K562 (cell line): ENCODE results near the gene DEDD2. TPM values are rescaled to one million over a fixed set of nuclear protein-coding genes. Genes with fewer than 3 reads are reported as not detected.

Source experiments
- ARID3B ChIP-seq: fragments of 250-450 bp; sonication (Bioruptor Pico); IDR thresholded peaks from 2 replicates; pipeline ENCODE4 v1.4.0; 2020; ENCODE audit warnings: borderline replicate concordance
- ARNT ChIP-seq, 2 experiments: fragments of 450-650 bp; IDR thresholded peaks; 2 replicates each; pipeline ENCODE4 v1.6.1; 2016; ENCODE audit warnings: mild to moderate bottlenecking in 1 of 2
- ATF7 ChIP-seq: fragments of 450-650 bp; IDR thresholded peaks from 2 replicates; pipeline ENCODE4 v1.7.1; 2014; ENCODE audit warnings: mild to moderate bottlenecking, moderate library complexity
- CHD1 ChIP-seq: fragments of 200-600 bp; sonication (generic); IDR thresholded peaks from one replicate; pipeline ENCODE4 v1.6.1; 2012; ENCODE audit warnings: mild to moderate bottlenecking, moderate library complexity, low read length, inconsistent platforms
- CLOCK ChIP-seq: fragments of 250-450 bp; sonication (Bioruptor Pico); IDR thresholded peaks from 2 replicates; pipeline ENCODE4 v1.4.0; 2020; ENCODE audit warnings: mild to moderate bottlenecking, moderate library complexity, borderline replicate concordance
- FOS ChIP-seq: IDR thresholded peaks from 3 replicates; pipeline ENCODE4 v1.6.1; 2011; ENCODE audit not compliant: insufficient read length; ENCODE audit errors: extremely low read depth
- GATAD2A ChIP-seq: fragments of 450-650 bp; IDR thresholded peaks from 2 replicates; pipeline ENCODE4 v1.6.1; 2017
- GATAD2B ChIP-seq: fragments of 450-650 bp; IDR thresholded peaks from 2 replicates; pipeline ENCODE4 v1.6.1; 2017; ENCODE audit warnings: mild to moderate bottlenecking, borderline replicate concordance
- HNRNPLL ChIP-seq: fragments of 200-400 bp; formaldehyde crosslinking; IDR thresholded peaks from 2 replicates; pipeline ENCODE4 v1.6.1; 2017; ENCODE audit warnings: low read length, low read depth, mild to moderate bottlenecking; ENCODE audit not compliant: poor library complexity, severe bottlenecking
- MTA2 ChIP-seq: fragments of 450-650 bp; IDR thresholded peaks from 2 replicates; pipeline ENCODE4 v1.6.1; 2016; ENCODE audit warnings: low read depth
- NEUROD1 ChIP-seq: fragments of 150-350 bp; IDR thresholded peaks from 2 replicates; pipeline ENCODE4 v1.6.1; 2014; ENCODE audit warnings: borderline replicate concordance, low read length, low read depth; ENCODE audit not compliant: partially characterized antibody
- NRF1 ChIP-seq, 2 experiments: fragments of 450-650 bp; IDR thresholded peaks in 1 of 2; conservative IDR thresholded peaks in 1 of 2; 2 replicates each; pipeline ENCODE4 v1.6.1; 2014; ENCODE audit warnings: mild to moderate bottlenecking in 2 of 2
- PHF8 ChIP-seq: fragments of 200-600 bp; sonication (generic); IDR thresholded peaks from 2 replicates; pipeline ENCODE4 v1.6.1; 2012; ENCODE audit warnings: mixed run types, mild to moderate bottlenecking, inconsistent platforms, low read length, moderate library complexity, borderline replicate concordance
- PML ChIP-seq: IDR thresholded peaks from 2 replicates; pipeline ENCODE4 v1.6.1; 2012; ENCODE audit warnings: low read length, inconsistent platforms
- RNF2 ChIP-seq: sonication (generic); IDR thresholded peaks from 2 replicates; pipeline ENCODE4 v1.6.1; 2016
- SFPQ ChIP-seq: fragments of 200-400 bp; formaldehyde crosslinking; IDR thresholded peaks from 2 replicates; pipeline ENCODE4 v1.6.1; 2017; ENCODE audit warnings: mild to moderate bottlenecking, low read depth, low read length, moderate library complexity
- polyA plus RNA-seq, 8 experiments: library from polyadenylated mRNA; depleted of rRNA in 4 of 8; stranded (reverse) in 5 of 8; unstranded in 3 of 8; fragments of >200 nt; fragmentation: Nextera tagmentation in 2 of 8; fragmentation: Illumina TruSeq in 1 of 8; extraction: Ambion mirVana in 2 of 8; extraction: Trizol in 1 of 8; gene quantifications; 2 replicates each; pipeline versions ENCODE4 v1.2.1 to v1.2.3, GENCODE V29; 2011 to 2014; ENCODE audit warnings: inconsistent platforms in 1 of 8, missing spikeins in 1 of 8
- total RNA-seq, 7 experiments: library from RNA; depleted of rRNA in 6 of 7; stranded (reverse); fragments of >200 nt in 6 of 7; fragmentation: Illumina TruSeq in 2 of 7; extraction: Trizol in 2 of 7; gene quantifications; 2 replicates each; pipeline versions ENCODE4 v1.2.1 to v1.2.3, GENCODE V29; 2011 to 2021; ENCODE audit warnings: low replicate concordance in 1 of 7
- TF ChIP-seq, protein P1 (sequence below): sonication (generic); formaldehyde crosslinking; IDR thresholded peaks from 2 replicates; pipeline ENCODE4 v1.8.1; 2023; ENCODE audit warnings: mild to moderate bottlenecking, missing genetic modification reagents
- TF ChIP-seq, protein P2 (sequence below): fragments of 250-450 bp; sonication (Bioruptor Pico); IDR thresholded peaks from 2 replicates; pipeline ENCODE4 v1.4.0; 2020; ENCODE audit warnings: mild to moderate bottlenecking

DEDD2 gene
- total and polyA plus RNA-seq, 9 of the 15 experiments (the other 6 are each of a cell fraction or from before 2014, with no cell fraction given), result 4.3 to 43.0 (median 29.2) TPM

DNA sequence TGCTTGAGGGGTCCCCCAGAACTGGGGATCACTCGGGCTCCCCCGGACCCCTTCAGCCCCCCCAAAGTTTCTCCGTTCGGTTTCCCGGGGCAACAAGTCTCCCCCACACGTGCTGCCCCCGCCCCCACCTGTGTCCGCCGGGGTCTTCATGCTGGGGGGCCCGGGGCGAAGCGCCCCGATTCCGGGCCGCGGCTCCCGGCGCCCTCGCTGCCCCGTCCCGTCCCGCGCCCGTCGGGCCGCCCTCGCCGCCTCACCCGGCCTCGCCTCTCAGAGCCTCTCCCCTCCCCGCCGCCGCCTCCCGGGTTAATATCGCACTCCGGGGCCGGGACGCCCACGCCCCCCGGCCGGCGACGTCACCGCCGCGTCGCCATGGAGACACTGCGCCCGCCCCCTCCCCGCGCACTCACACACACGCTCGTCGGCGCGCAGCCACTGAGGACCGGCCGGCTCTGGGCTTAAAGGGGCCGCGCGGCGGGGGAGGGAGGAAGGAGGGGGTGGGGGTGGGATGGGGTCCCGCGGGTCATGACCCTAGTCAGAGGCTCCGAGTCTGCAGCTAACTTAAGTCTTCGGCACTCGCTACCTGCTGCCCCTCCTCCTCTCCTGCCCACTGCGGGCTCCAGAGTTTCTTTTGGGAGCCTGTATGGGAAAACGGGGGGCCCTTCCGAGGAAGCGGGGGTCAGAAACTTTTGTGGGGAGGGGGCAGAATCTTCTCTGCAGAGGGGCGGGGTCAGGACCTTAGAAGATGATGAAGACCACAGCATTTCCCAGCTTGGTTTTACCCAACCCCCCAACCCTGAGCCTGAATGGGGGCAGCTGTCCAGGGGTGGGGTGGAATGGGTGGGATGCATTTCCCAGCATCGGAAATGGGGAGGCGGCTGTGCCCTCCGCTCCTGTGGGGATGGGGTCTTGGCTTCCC, 37.6 kb upstream of the DEDD2 start, which contains the start of gene ERF (continued):
- no peak for TF ChIP-seq SFPQ
- no peak for TF ChIP-seq HNRNPLL
- no peak for TF ChIP-seq FOS
- no peak for TF ChIP-seq ARID3B (CRISPR knock-in tag)
- TF ChIP-seq MTA2, result no peak
- peak; percentile 50 for TF ChIP-seq GATAD2B
- peak; percentile 52; the same call in 1 of the 2 replicates for TF ChIP-seq PHF8
- no peak for TF ChIP-seq GATAD2A
- TF ChIP-seq ATF7, result peak; percentile 85
- TF ChIP-seq, protein P1, sequence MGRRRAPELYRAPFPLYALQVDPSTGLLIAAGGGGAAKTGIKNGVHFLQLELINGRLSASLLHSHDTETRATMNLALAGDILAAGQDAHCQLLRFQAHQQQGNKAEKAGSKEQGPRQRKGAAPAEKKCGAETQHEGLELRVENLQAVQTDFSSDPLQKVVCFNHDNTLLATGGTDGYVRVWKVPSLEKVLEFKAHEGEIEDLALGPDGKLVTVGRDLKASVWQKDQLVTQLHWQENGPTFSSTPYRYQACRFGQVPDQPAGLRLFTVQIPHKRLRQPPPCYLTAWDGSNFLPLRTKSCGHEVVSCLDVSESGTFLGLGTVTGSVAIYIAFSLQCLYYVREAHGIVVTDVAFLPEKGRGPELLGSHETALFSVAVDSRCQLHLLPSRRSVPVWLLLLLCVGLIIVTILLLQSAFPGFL (CRISPR knock-in tag), result no peak
- peak; percentile 63 for TF ChIP-seq CHD1
- TF ChIP-seq, protein P2, sequence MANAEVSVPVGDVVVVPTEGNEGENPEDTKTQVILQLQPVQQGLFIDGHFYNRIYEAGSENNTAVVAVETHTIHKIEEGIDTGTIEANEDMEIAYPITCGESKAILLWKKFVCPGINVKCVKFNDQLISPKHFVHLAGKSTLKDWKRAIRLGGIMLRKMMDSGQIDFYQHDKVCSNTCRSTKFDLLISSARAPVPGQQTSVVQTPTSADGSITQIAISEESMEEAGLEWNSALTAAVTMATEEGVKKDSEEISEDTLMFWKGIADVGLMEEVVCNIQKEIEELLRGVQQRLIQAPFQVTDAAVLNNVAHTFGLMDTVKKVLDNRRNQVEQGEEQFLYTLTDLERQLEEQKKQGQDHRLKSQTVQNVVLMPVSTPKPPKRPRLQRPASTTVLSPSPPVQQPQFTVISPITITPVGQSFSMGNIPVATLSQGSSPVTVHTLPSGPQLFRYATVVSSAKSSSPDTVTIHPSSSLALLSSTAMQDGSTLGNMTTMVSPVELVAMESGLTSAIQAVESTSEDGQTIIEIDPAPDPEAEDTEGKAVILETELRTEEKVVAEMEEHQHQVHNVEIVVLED (CRISPR knock-in tag), result peak; percentile 72
- peak; percentile 58 for TF ChIP-seq NEUROD1
- no peak for TF ChIP-seq ARNT (IDR thresholded peaks at IDR 0.05)
- no peak for TF ChIP-seq PML
- no peak for TF ChIP-seq CLOCK (CRISPR knock-in tag)
- peak; percentile 72 to 74; a peak in 3 of 4 replicates for TF ChIP-seq NRF1 (conservative IDR thresholded peaks at IDR 0.05 in 1 of 2, IDR thresholded peaks at IDR 0.05 in 1 of 2)
- peak; percentile 54; the same call in 1 of the 2 replicates for TF ChIP-seq RNF2
